BJ (cell line): ENCODE results near the gene ADGRF5. TPM values are rescaled to one million over a fixed set of nuclear protein-coding genes. Genes with fewer than 3 reads are reported as not detected.

Source experiments
- CTCF ChIA-PET: fragments of 350-600 bp; formaldehyde crosslinking; extraction: SDS; loops from one replicate; lab custom pipeline; 2021; ENCODE audit warnings: antibody characterized with exemption, inconsistent platforms; lab: Yijun Ruan, JAX
- POLR2A ChIA-PET: fragments of 300-600 bp; sonication (Branson Sonifier 250); formaldehyde crosslinking; extraction: SDS; loops from one replicate; lab custom pipeline; 2021; ENCODE audit warnings: antibody characterized with exemption; lab: Charles Lee
- DNase-seq: peaks from one replicate; pipeline ENCODE4 v3.0.0-alpha.2; 2011; ENCODE audit warnings: low read depth
- H3K27me3 ChIP-seq: 2 replicates; pipeline ENCODE4 v1.6.0; 2011; ENCODE audit warnings: low read length; ENCODE audit not compliant: control insufficient read depth, insufficient read depth
- H3K36me3 ChIP-seq: 2 replicates; pipeline ENCODE4 v1.5.1; 2011; ENCODE audit warnings: low read length; ENCODE audit not compliant: control insufficient read depth, insufficient read depth
- H3K4me3 ChIP-seq: 2 replicates; pipeline ENCODE4 v1.5.1; 2011; ENCODE audit warnings: low read depth, mild to moderate bottlenecking, control low read depth, low read length
- CTCF ChIP-seq: IDR thresholded peaks from 2 replicates; pipeline ENCODE4 v1.5.1; 2011; ENCODE audit warnings: low read depth, mild to moderate bottlenecking, control low read depth, inconsistent platforms, low read length, moderate library complexity; ENCODE audit not compliant: insufficient read depth
- polyA plus RNA-seq: library from polyadenylated mRNA; depleted of rRNA; stranded (reverse); fragments of >200 nt; gene quantifications from 2 replicates; pipeline ENCODE4 v1.2.3, GENCODE V29; 2011

ADGRF5 gene
- polyA plus RNA-seq, 1 experiment = not detected

DNA sequence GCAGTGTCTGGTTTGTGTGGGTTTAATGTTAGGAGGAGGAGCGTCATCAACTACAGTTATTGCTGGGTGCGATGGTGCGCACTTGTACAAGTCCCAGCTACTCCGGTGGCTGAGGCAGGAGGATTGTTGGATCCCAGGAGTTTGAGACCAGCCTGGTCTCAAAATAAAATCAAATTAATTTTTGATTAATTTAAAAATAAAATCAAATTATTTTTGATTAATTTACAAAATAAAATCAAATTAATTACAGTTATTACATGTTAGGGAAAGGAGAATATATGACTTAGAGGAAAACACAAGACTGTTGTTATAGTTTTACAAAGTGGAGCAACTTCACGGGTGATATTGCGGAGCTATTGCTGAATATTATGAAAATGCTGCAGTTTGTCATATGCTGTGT lies 34.7 kb upstream of the ADGRF5 start:
- no peak for DNase-seq
- no peak overlapping the region for H3K4me3 ChIP-seq
- peaks cover 2% of the 10 kb centered on the region for H3K27me3 ChIP-seq
- POLR2A ChIA-PET = interaction anchor here (0.6 kb wide), 1 partner anchor 79 kb away, joined by 4 read pairs; no protein-coding TSS in a partner anchor
- TF ChIP-seq CTCF = no peak
- H3K36me3 ChIP-seq = no peaks in the 10 kb centered on the region
- CTCF ChIA-PET = no interaction called here

DNA sequence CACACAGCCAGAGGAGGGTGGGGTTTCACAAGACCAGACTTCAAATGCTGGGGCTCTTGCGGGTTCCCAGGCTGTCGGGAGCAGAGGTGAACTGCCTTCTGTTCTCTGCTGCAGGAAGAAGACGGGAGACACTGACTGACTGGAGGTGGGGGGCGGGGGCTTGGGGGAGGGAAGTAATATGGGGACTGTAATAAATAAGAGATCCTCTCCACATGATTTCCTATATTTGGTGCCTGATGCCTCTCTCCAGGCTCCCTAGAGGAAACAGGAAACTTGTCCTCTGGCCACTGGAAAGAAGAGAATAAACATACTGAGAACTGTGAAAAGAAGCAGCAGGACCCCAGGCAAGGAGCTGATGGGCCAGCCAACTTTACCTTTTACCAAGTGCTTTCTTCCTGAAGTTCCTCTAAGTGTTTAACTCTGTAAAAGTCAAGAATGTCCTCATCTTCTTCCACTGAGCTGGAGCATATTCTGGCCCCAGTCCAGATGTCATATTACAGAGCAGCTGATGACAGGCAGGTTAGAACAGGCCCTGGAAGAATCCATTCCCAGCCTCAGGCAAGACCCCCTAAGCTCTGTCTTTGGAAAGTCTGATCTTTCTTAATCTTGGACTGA lies 33.2 kb upstream of the ADGRF5 start:
- TF ChIP-seq CTCF = no peak
- Histone ChIP-seq H3K4me3 (no peak overlapping the region), H3K36me3 (no peaks in the 10 kb centered on the region), H3K27me3 (no peaks in the 10 kb centered on the region; the same call in 1 of the 2 replicates)
- DNase-seq = no peak
- CTCF ChIA-PET = interaction anchor here (1.0 to 1.2 kb wide), 2 partner anchors 30 to 36 kb away, joined by 3 read pairs; no protein-coding TSS in a partner anchor
- POLR2A ChIA-PET = no interaction called here

GRCh38 chr6:46953921-46954320 lies 32.2 kb upstream of the ADGRF5 start:
- Histone ChIP-seq H3K4me3 (no peak overlapping the region), H3K36me3 (no peaks in the 10 kb centered on the region), H3K27me3 (no peaks in the 10 kb centered on the region; the same call in 1 of the 2 replicates)
- CTCF ChIA-PET = interaction anchor here (0.6 to 1.2 kb wide), 2 partner anchors 13 to 29 kb away, joined by 3 to 4 read pairs; no protein-coding TSS in a partner anchor
- no peak for DNase-seq
- POLR2A ChIA-PET = no interaction called here
- TF ChIP-seq CTCF = no peak

GRCh38 chr6:46949632-46950280 lies 28.0 kb upstream of the ADGRF5 start:
- H3K27me3 ChIP-seq = no peaks in the 10 kb centered on the region
- no peak overlapping the region for H3K4me3 ChIP-seq
- no peaks in the 10 kb centered on the region for H3K36me3 ChIP-seq
- CTCF ChIA-PET = no interaction called here
- no peak for DNase-seq
- TF ChIP-seq CTCF = no peak
- POLR2A ChIA-PET = no interaction called here

DNA sequence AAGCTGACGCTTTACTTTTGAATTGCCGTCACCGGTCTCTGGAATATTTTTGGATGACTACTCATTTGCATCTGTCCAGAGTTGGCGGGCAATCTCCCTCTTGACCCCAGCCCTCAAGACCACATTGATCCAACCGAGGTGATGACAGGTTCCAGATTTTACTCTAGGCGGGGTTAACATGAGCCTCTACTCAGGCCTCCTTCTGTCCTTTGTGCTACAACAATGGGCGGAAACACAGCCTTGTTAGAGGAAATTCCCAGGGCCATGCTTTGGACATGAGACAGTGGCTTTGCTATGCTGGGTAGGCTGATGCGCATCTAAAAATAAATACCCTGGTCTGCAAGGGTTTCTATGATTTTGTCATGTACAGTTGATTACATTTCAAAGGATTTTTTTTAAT lies 27.0 kb upstream of the ADGRF5 start:
- no peak for TF ChIP-seq CTCF
- ChIA-PET POLR2A (no interaction called here), CTCF (no interaction called here)
- Histone ChIP-seq H3K27me3 (peaks cover 3% of the 10 kb centered on the region; the same call in 1 of the 2 replicates), H3K4me3 (no peak overlapping the region), H3K36me3 (no peaks in the 10 kb centered on the region)
- no peak for DNase-seq
